ENCODE results near the gene CHST15. TPM values are rescaled to one million over a fixed set of nuclear protein-coding genes. Genes with fewer than 3 reads are reported as not detected.

Gene CHST15
- total and polyA plus RNA-seq, 8 donors = 13.7 to 53.3 (median 17.1) TPM

- Histone ChIP-seq H3K36me3 (peaks cover 0 to 89% of the 10 kb centered on the region in 2 donors), H3K9me3 (no peaks in the 10 kb centered on the region), H3K27ac (no peak overlapping the region), H3K4me3 (no peak overlapping the region), H3K4me1 (peaks cover 0 to 25% of the 10 kb centered on the region in 2 donors), H3K27me3 (no peaks in the 10 kb centered on the region)
- intact Hi-C loops (cut with DNase I) = no loop called here
- ATAC-seq (no peak), DNase-seq (no peak)
- TF ChIP-seq CTCF (IDR thresholded peaks at IDR 0.05) = no peak
Observed at GRCh38 chr10:124016804-124017375, 76.5 kb downstream of the CHST15 start.

GRCh38 chr10:124015991-124016390 is 77.4 kb downstream of the CHST15 start:
- Histone ChIP-seq H3K27me3 (no peaks in the 10 kb centered on the region), H3K36me3 (peaks cover 0 to 91% of the 10 kb centered on the region in 2 donors), H3K9me3 (no peaks in the 10 kb centered on the region), H3K4me3 (no peak overlapping the region), H3K4me1 (peaks cover 0 to 25% of the 10 kb centered on the region in 2 donors), H3K27ac (no peak overlapping the region)
- no peak for ATAC-seq
- DNase-seq = no peak
- no peak for TF ChIP-seq CTCF (IDR thresholded peaks at IDR 0.05)
- intact Hi-C loops (cut with DNase I) = no loop called here

- TF ChIP-seq CTCF (IDR thresholded peaks at IDR 0.05) = no peak
- H3K4me1 ChIP-seq = peaks cover 0 to 22% of the 10 kb centered on the region in 2 donors
- H3K27ac ChIP-seq = no peak overlapping the region
- intact Hi-C loops (cut with DNase I) = no loop called here
- DNase-seq (peak in 1 of 4 donors; percentile 81), ATAC-seq (no peak)
- H3K27me3 ChIP-seq = no peaks in the 10 kb centered on the region
- H3K9me3 ChIP-seq = no peaks in the 10 kb centered on the region
- peaks cover 0 to 91% of the 10 kb centered on the region in 2 donors for H3K36me3 ChIP-seq
- H3K4me3 ChIP-seq = no peak overlapping the region
Observed at GRCh38 chr10:124014416-124015154, 78.8 kb downstream of the CHST15 start.

GRCh38 chr10:124013916-124014315 is 79.5 kb downstream of the CHST15 start:
- no peak for TF ChIP-seq CTCF (IDR thresholded peaks at IDR 0.05)
- H3K4me3 ChIP-seq = no peak overlapping the region
- peaks cover 0 to 22% of the 10 kb centered on the region in 2 donors for H3K4me1 ChIP-seq
- H3K27ac ChIP-seq = no peak overlapping the region
- DNase-seq (no peak), ATAC-seq (no peak)
- H3K36me3 ChIP-seq = peaks cover 0 to 91% of the 10 kb centered on the region in 2 donors
- no peaks in the 10 kb centered on the region for H3K27me3 ChIP-seq
- intact Hi-C loops (cut with DNase I) = no loop called here
- H3K9me3 ChIP-seq = no peaks in the 10 kb centered on the region

- DNase-seq (peak in 1 of 4 donors; percentile 19), ATAC-seq (no peak)
- peaks cover 0 to 22% of the 10 kb centered on the region in 2 donors for H3K4me1 ChIP-seq
- H3K36me3 ChIP-seq = peaks cover 0 to 95% of the 10 kb centered on the region in 2 donors
- H3K27me3 ChIP-seq = no peaks in the 10 kb centered on the region
- no peak overlapping the region for H3K4me3 ChIP-seq
- H3K27ac ChIP-seq = no peak overlapping the region
- no peak for TF ChIP-seq CTCF (IDR thresholded peaks at IDR 0.05)
- intact Hi-C loops (cut with DNase I) = no loop called here
- H3K9me3 ChIP-seq = no peaks in the 10 kb centered on the region
Observed at GRCh38 chr10:124012991-124013390, 80.4 kb downstream of the CHST15 start.
